Endometrium (tissue), 2 donors: Measurements from ENCODE around the gene RBM43.
A peak's percentile ranks its signal among the peaks of the same experiment; 100 is the strongest.
"Not testable (repeated sequence)": the region's sequence is repeated elsewhere in the genome, so short reads cannot be mapped to it uniquely, and the experiment has no call there.

Experiments used
- FAIRE-seq: peaks from 2 replicates; lab custom pipeline; 2012; peaks lifted over from hg19 to GRCh38; lab: Jason Lieb, UNC
- donor health status: control.
- donor health status: control.

RBM43 gene

GRCh38 chr2:151268085-151268484 is 6.4 kb upstream of the RBM43 start:
- no peak for FAIRE-seq

DNA sequence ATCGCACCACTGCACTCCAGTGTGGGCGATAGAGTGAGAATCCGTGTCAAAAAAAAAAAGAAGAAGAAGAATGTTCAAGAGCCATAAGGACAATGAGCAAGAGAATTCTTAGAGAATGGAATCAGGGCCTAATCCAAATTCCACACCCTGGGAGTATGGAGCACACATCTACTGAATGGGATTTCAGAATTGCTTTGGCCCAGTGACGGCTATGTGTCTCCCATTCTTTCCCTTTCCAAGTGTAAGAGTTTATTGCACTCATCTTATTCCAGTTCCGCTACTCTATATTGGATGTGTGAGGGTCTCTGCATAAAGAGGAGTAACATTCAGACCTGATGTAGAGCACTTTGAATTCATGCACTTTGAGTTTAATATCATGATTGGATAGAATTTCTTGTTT is 5.9 kb upstream of the RBM43 start:
- no peak for FAIRE-seq

DNA sequence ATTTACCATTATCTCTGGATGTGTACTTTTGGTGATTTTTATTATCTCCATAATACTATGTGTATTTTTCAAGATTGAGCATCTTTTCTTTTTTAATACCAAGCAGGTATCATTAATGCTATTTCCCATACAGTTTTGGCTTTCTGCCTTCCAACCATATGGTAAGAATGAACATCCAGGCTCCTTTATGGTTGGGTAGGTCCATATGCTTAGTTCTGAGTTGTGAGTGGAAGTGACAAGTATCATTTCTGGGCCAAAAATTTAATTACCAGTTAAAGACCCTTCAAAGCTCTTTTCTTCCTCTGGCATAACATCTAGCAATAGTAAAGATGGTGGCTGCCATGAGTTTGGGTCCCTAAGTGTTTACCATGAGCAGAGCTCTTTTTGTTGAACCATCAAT is 4.3 kb upstream of the RBM43 start:
- FAIRE-seq = no peak

DNA sequence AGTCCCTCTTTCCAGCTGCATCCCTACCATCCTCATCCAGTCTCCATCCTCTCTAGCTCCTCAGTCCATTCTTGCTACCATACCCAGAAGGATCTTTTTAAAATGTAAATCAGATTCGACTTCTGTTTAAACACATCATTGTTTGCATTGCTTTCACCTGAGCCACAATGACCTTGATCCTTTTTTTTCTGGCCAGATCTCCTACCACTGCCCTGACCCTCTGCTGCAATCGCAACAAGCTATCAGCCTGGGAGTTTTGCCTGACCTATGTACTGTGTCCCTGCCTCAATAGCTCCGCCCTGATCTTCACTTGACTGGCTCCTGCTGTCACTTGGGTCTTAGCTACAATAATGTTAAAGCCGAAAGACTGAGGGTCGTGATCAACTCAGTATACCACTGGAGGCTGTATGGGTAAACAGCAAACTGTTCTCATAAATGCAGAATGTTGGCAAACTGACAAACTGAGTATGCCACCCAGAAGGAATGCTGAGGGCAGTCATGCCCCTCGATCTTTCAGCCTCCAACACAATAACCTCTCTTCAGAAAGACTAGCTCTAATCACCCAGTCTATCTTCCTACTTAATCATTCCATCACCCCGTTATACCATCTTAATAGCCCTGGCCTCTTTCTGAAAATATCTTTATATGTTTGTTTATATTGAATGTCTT is 2.6 kb upstream of the RBM43 start:
- no peak for FAIRE-seq

- FAIRE-seq = no peak
Measured at GRCh38 chr2:151262629-151263028, 966 bp upstream of the RBM43 start.

GRCh38 chr2:151261977-151262291 is 271 bp upstream of the RBM43 start:
- FAIRE-seq = no peak

DNA sequence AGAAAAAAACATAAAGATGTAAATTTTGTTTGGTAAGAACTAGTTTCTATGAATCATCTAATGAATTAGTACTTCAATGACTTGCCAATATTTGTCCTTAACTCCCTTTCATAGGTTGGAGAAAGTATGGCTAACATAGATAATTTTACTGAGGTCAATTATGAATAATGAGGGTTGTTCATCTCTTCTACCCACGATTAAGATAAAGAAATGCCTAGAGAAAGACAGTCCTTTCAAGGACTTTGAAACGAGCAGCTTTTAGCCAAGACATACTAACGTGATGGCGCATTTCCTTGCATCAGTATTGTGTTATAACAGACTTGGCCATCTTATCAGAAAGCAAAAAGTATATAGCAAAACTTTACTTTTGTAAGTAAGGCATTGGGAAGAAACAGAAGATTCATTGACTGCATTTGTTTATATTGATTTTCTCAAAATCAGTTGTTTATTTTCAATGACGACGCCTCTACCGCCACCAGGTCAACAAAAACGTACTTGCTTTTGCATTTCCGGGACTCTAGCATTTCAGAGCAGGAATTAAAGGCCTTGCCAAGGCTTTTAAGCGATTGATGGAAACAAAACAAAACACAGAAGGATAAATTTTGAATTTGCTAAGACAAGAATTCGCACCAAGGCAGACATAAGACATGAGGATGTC is 961 bp downstream of the RBM43 start:
- FAIRE-seq = no peak

DNA sequence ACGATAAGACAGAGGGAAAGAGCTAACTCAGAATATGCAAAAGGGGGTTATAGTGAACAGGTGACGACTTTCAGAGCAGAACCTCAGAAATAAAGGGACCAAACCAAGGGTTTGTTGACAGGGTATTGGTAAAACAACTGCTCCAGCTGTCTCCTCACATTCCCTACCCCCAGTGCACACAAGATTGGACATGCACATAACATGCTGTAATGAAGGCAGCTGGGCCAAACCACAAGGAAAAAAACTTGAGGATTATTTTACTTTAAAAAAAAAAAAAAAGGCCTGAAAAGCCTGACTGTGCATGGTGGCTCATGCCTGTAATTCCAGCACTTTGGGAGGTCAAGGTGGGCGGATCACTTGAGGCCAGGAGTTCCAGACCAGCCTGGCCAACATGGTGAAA is 3.5 kb downstream of the RBM43 start:
- no peak for FAIRE-seq

GRCh38 chr2:151252646-151253045 is 9.0 kb downstream of the RBM43 start:
- no peak for FAIRE-seq

DNA sequence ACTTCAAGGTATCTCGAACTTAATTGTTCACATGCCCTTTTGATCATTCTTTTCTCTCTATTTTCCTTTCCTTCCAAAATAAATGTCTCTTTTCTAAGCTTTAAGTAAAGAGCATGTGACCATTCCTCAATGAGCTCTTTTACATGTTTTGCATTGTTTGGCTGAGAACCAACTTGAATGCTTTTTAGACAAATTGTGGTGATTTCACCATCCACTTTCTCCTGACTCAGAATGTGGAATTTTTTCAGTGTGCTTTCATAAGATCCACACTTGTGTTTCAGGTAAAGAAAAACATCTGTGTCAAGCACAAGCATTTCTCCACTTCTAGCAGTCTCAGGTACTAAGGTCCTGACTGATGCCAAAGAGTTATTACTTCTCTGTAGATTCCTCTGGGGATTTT is 10.7 kb downstream of the RBM43 start:
- no peak for FAIRE-seq

DNA sequence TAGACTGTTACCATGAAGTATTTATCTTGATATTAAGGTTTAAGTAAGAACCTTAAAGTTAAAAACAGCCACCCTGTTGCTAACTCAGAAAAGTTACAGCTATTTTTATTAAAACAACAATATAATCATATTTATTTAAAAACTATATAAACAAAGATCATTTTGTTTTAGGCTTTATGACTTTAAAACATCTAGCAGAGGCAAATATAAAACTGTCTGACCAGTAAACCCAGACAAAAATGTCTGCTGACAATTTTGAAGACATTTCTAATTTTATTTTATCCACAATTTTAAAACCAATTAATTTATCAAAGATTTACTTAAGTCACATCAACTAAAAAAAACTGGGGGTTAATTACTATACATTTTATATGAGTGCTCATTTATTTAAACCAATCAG is 14.2 kb downstream of the RBM43 start:
- no peak for FAIRE-seq

- peak; percentile 15 for FAIRE-seq
Measured at GRCh38 chr2:151246152-151246551, 15.5 kb downstream of the RBM43 start.

GRCh38 chr2:151243468-151243867 is 18.2 kb downstream of the RBM43 start:
- FAIRE-seq = no peak

DNA sequence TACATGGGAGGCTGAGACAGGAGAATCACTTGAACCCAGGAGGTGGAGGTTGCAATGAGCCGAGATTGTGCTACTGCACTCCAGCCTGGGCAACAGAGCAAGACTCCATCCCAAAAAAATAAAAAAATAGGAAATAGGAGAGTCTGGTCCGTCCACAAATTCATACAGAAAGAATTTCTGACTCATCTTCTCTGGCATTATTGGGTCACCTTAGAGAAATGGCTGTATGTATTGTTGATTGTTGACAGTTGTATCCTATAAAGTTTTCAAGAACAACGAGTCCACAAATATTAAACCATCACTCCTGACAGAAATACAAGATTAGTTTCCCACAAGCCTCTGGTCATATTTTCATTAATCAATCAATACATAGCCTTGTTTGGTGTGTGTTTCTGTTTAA is 20.4 kb downstream of the RBM43 start:
- FAIRE-seq = no peak

DNA sequence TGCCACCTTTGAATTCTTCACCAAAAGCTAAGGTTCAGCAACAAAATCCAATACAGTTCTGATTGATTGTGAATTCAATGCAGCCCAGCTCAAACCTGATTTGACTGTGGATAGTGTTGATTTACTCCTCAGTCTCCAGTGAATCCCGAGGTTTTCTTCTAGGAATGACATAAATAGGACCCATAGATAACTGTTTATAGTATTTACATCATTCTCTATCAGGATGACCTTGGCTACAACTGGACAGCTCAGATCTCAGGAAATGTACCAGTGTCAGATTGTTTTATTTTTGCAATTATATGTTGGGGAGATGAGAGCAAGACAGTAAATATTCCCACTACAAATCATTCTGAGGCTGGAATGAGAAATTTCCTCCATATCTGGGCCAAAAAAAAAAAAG is 21.2 kb downstream of the RBM43 start:
- FAIRE-seq = no peak

DNA sequence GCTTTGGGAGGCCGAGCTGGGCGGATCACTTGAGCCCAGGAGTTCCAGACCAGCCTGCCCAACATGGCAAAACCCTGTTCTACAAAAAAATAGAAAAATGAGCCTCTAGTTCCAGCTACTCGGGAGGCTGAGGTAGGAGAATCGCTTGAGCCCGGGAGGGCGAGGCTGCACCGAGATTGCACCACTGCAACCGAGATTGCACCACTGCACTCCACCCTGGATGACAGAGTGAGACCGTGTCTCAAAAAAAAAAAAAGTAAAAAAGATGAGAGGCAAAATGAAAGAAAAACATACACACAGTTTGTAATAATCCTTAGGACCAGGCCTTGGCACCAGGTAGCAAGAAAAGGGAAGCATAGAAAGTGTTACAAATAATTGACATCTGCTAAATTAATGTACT is 22.0 kb downstream of the RBM43 start:
- FAIRE-seq = no peak

DNA sequence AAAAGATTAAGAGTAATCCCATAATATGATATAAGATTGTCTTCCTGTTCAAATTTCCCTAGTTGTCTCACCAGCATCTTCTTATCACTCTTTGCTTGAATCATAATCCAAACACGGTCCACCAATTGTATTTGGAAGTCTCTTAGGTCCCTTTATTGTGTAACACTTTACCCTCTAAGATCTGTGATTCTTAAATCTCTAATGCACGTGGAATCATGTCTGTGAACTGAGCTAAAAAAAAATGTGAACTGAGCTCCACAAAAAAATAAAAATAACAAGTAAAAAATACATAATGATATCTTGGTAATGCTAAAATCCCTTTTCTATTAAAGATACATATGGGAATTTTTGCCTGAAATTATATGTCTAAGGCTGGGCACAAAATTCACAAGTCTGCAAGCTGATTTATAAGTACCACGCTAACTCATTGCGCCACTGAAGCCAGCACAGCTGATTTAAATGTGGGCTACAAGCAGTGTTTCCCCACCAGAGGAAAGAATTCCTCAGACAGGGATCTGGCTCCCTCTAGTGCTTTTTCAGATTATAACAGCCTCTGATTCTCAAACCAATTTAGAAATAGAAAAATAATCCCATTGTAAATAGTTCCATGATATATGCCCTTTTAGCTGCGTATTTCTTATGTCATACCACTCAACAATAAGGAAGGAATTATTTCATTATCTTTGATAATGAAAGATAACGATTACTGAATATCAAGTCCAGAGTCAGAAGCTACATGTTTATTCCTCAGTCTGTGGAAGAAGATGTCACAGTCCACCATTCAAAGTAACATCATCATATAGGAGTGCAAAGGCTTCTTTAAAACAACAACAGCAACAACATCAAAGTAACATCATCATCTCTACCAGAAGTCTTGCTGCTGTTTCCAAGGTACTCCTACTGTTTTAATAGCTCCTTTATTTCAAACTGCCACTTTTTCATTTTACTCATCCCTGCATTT is 22.9 kb downstream of the RBM43 start:
- peak; percentile 80 for FAIRE-seq

- FAIRE-seq = no peak
Measured at GRCh38 chr2:151237422-151238025, 24.1 kb downstream of the RBM43 start.

DNA sequence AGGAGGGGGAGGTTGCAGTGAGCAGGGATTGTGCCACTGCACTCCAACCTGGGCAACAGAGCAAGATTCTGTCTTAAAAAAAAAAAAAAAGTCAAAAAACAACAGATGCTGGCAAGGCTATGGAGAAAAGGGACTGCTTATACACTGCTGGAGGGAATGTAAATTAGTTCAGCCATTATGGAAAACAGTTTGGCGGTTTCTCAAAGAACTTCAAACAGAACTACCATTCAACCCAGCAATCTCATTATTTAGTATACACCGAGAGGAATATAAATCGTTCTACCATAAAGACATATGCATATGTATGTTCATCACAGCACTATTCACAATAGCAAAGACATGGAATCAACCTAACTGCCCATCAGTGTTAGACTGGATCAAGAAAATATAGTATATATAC is 27.9 kb downstream of the RBM43 start:
- FAIRE-seq = not testable (repeated sequence)

GRCh38 chr2:151233288-151233687 is 28.4 kb downstream of the RBM43 start:
- not testable (repeated sequence) for FAIRE-seq

GRCh38 chr2:151230627-151231140 is 31.0 kb downstream of the RBM43 start:
- no peak for FAIRE-seq

GRCh38 chr2:151228847-151229512 is 32.7 kb downstream of the RBM43 start:
- no peak for FAIRE-seq
